Right lobe of liver (tissue), 4 donors: ENCODE data around the gene PGAP6.

ENCODE experiments used
- CTCF ChIP-seq, 4 donors: fragments of 200-600 bp in 3 of 4; fragments of 450-650 bp in 1 of 4; IDR thresholded peaks; one replicate each; pipeline versions ENCODE4 v1.5.1 to v1.8.0; 2016 to 2022; ENCODE audit warnings: antibody characterized with exemption in 4 of 4, mild to moderate bottlenecking in 2 of 4
- POLR2A ChIP-seq: fragments of 450-650 bp; IDR thresholded peaks from one replicate; pipeline ENCODE4 v1.6.1; 2017; ENCODE audit warnings: antibody characterized with exemption, mild to moderate bottlenecking
- donor health status: DM: no; HTN: no; CAD: no.
- donor health status: DM: no; HTN: no; CAD: no.
- donor health status: DM: no; HTN: yes; CAD: no.

- TF ChIP-seq CTCF (IDR thresholded peaks at IDR 0.05) = no peak
- no peak for TF ChIP-seq POLR2A
These were observed 2.4 kb downstream of the PGAP6 start for GRCh38 chr16:379183-379960.
